GM19238 (cell line): Measurements from ENCODE around the gene SHLD1.
"Not testable (repeated sequence)": the region's sequence is repeated elsewhere in the genome, so short reads cannot be mapped to it uniquely, and the experiment has no call there.

ENCODE experiments used
- DNase-seq: peaks from one replicate; pipeline ENCODE4 v3.0.0; 2011; ENCODE audit warnings: low spot score; ENCODE audit not compliant: insufficient read length

SHLD1 gene

GRCh38 chr20:5735845-5736510 is 14.2 kb upstream of the SHLD1 start:
- DNase-seq, result no peak

GRCh38 chr20:5737619-5737953 is 12.6 kb upstream of the SHLD1 start:
- no peak for DNase-seq

- DNase-seq, result no peak
Measured at GRCh38 chr20:5737966-5738365, 12.2 kb upstream of the SHLD1 start.

GRCh38 chr20:5740643-5741042 is 9.6 kb upstream of the SHLD1 start:
- not testable (repeated sequence) for DNase-seq

GRCh38 chr20:5741089-5741488 is 9.1 kb upstream of the SHLD1 start:
- DNase-seq, result no peak

GRCh38 chr20:5742041-5742440 is 8.2 kb upstream of the SHLD1 start:
- no peak for DNase-seq

GRCh38 chr20:5745416-5746030 is 4.7 kb upstream of the SHLD1 start:
- no peak for DNase-seq

- no peak for DNase-seq
Measured at GRCh38 chr20:5746064-5746463, 4.1 kb upstream of the SHLD1 start.

GRCh38 chr20:5748246-5748645 is 2.0 kb upstream of the SHLD1 start:
- no peak for DNase-seq

GRCh38 chr20:5749512-5749951 is 669 bp upstream of the SHLD1 start:
- DNase-seq, result not testable (repeated sequence)

GRCh38 chr20:5751856-5752255 is 1.7 kb downstream of the SHLD1 start:
- no peak for DNase-seq

GRCh38 chr20:5753814-5754213 is 3.6 kb downstream of the SHLD1 start:
- DNase-seq, result no peak

- no peak for DNase-seq
Measured at GRCh38 chr20:5757949-5758348, 7.7 kb downstream of the SHLD1 start.

- DNase-seq, result no peak
Measured at GRCh38 chr20:5766085-5766764, 16.0 kb downstream of the SHLD1 start.

GRCh38 chr20:5767493-5768098 is 17.4 kb downstream of the SHLD1 start:
- DNase-seq, result no peak

- no peak for DNase-seq
Measured at GRCh38 chr20:5770231-5770986, 20.2 kb downstream of the SHLD1 start.

GRCh38 chr20:5770987-5771318 is 20.8 kb downstream of the SHLD1 start:
- no peak for DNase-seq

GRCh38 chr20:5772704-5773103 is 22.5 kb downstream of the SHLD1 start:
- DNase-seq, result no peak

- no peak for DNase-seq
Measured at GRCh38 chr20:5773589-5773988, 23.4 kb downstream of the SHLD1 start.

- no peak for DNase-seq
Measured at GRCh38 chr20:5776077-5776476, 25.9 kb downstream of the SHLD1 start.

- no peak for DNase-seq
Measured at GRCh38 chr20:5779071-5779900, 29.1 kb downstream of the SHLD1 start.
